Upper lobe of left lung (tissue), 4 donors: ENCODE data around the gene DCAF16.

Experiments
- CTCF ChIP-seq, 6 experiments: fragments of 450-650 bp in 4 of 6; fragments of 200-600 bp in 2 of 6; sonication (generic) in 2 of 6; IDR thresholded peaks; one replicate each; pipeline ENCODE4 v1.5.1; 2016 to 2019; ENCODE audit warnings: antibody characterized with exemption in 6 of 6
- POLR2A ChIP-seq, 4 donors: fragments of 450-650 bp; IDR thresholded peaks; one replicate each; pipeline ENCODE4 v1.5.1; 2016 to 2017; ENCODE audit warnings: antibody characterized with exemption in 4 of 4, mild to moderate bottlenecking in 2 of 4

GRCh38 chr4:17809667-17810066 is 890 bp downstream of the DCAF16 start:
- no peak for TF ChIP-seq CTCF (IDR thresholded peaks at IDR 0.05)
- no peak for TF ChIP-seq POLR2A (IDR thresholded peaks at IDR 0.05)
